Epithelial cell of esophagus (primary cell): Measurements from ENCODE around the gene COQ8A.

Experiments used
- DNase-seq: peaks from one replicate; pipeline ENCODE4 v3.0.0; 2010; ENCODE audit warnings: low read depth
- H3K4me3 ChIP-seq: 2 replicates; pipeline ENCODE4 v1.5.1; 2011; ENCODE audit warnings: mild to moderate bottlenecking, low read length, control low read depth
- TF ChIP-seq, protein P1 (sequence below): IDR thresholded peaks from 2 replicates; pipeline ENCODE4 v1.5.1; 2011; ENCODE audit warnings: low read depth, mild to moderate bottlenecking, low read length, control low read depth, inconsistent platforms; ENCODE audit not compliant: insufficient read depth; ENCODE audit errors: missing control alignments

Gene COQ8A

GRCh38 chr1:226988334-226988666, 48.2 kb downstream of the COQ8A start:
- H3K4me3 ChIP-seq: no peak overlapping the region
- peak; percentile 55 for DNase-seq
- TF ChIP-seq, protein P1, sequence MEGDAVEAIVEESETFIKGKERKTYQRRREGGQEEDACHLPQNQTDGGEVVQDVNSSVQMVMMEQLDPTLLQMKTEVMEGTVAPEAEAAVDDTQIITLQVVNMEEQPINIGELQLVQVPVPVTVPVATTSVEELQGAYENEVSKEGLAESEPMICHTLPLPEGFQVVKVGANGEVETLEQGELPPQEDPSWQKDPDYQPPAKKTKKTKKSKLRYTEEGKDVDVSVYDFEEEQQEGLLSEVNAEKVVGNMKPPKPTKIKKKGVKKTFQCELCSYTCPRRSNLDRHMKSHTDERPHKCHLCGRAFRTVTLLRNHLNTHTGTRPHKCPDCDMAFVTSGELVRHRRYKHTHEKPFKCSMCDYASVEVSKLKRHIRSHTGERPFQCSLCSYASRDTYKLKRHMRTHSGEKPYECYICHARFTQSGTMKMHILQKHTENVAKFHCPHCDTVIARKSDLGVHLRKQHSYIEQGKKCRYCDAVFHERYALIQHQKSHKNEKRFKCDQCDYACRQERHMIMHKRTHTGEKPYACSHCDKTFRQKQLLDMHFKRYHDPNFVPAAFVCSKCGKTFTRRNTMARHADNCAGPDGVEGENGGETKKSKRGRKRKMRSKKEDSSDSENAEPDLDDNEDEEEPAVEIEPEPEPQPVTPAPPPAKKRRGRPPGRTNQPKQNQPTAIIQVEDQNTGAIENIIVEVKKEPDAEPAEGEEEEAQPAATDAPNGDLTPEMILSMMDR: no peak

DNA sequence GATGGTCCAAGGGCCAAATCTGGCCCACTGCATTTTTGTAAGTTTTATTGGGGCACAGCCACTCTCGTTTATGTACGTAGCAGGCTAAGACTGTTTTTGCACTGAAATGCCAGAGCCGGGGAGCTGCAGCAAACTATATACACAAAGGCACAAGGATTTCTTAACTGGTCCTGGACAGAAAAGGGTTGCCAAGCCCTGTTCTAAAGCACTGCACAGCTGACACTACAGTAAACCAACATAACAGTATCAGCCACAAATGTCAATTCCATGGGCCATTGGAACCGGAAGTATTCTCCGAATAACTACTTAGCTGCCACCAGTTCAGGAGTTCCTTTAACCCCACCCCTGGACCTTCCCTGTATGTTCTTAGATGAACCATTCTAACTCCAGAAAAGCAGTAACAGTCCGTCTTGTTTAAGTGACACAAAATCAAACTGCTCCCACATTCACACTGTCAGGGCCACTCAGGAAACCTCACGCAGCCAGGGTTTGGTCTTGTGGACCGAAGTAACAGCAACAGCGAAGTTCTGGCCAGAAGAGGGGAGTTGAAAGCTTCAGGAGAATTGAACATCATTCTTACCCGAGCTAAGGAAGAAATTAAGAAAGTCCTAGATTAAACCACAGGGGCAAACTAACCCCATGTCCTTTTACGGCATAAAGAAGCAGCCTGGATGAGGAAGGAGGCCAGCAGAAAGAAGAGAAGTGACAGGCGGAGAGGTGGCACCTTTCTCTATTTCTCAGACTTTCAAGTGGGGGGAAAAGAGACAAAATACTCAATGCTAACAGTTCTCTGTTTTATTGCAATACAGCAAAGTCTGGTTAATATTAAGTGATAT, 49.2 kb downstream of the COQ8A start:
- H3K4me3 ChIP-seq: no peak overlapping the region
- TF ChIP-seq, protein P1: no peak
- DNase-seq: no peak

DNA sequence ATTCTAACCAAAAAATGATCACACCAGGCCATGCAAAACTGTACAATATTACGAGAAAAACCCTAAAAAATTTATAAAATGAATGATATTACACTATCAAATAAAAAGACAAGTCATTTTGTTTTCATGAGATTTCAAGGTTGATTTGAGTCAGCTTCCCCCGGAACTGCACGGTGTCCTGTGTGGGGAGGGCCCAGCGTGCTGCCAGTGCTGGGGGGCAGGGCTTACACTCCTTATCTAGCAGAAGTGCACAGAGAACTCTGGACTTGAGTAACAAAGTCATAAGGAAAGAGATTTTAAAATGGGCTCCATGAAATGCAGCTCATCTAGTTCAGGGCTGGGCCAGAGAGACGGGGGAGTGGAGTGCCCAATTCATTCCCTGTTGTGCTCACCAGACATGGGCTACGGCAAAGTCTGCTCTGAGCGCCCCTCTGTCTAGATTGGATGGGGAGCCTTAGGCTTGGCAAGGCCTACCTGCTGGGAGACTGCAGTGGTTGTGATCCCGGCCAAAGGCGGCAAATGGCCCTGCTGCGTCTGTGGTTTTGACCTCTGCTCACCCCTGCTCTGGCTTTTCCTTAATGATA, 50.1 kb downstream of the COQ8A start:
- TF ChIP-seq, protein P1: no peak
- no peak overlapping the region for H3K4me3 ChIP-seq
- DNase-seq: no peak

DNA sequence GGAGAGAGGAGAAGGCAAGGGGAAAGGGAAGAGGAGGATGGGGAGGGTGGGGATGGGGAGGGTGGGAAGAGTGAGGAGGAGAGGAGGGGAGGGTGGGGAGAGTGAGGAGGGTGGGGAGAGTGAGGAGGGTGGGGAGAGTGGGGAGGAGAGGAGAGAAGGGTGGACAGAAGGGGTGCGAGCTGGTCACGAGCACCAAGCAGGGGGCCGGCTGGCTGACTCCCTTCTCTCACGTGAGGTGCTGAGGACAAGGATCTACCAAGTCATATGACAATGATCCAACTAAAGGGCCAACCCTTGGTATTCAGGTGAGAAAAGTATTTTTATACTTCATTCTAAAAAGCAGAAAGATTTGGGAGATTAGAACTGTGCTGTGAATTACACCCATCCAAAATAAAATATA, 51.8 kb downstream of the COQ8A start:
- no peak for DNase-seq
- TF ChIP-seq, protein P1: no peak
- H3K4me3 ChIP-seq: no peak overlapping the region

GRCh38 chr1:226993814-226994585, 53.9 kb downstream of the COQ8A start:
- H3K4me3 ChIP-seq: no peak overlapping the region
- TF ChIP-seq, protein P1: no peak
- no peak for DNase-seq

DNA sequence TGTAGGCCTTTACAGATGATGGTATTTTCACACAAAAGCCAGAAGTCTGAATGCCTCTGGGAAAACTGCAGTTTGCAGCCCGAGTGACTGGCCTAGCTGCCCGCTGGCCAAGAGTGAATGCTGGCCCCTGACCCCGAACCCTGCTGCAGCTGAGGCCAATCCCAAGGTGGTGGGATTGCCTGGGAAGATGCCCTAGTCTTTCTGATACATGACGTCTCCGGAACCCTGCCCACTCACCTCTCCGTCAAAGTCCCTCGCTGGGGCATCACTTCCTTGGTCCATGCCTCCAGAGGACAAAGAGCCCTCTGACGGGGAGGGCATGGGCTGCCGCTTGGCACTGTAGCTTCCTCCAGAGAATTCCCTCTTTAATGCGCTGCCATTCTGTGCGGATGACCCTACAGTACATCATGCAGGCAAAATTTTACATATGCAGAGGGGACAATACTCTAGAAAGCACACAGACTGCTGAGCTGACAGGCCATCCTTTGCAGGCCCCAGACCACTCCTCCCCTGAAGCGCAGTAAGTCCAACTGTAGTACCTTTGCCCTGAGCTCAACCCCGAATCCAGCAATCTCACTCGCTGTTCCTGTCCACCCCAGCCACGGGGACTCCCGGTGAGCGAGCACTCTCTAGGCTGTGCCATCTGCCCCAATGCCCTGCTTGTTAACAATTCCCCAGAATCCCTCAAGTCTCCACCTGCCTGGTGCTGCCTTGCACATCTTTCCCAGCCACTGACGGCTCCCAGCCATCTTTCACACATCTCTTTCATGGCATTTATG, 54.7 kb downstream of the COQ8A start:
- TF ChIP-seq, protein P1: no peak
- no peak for DNase-seq
- H3K4me3 ChIP-seq: no peak overlapping the region
